Neural progenitor cell (in vitro differentiated cells): ENCODE data around the gene OGFOD3. TPM values are rescaled to one million over a fixed set of nuclear protein-coding genes. Genes with fewer than 3 reads are reported as not detected.

Experiments
- DNase-seq: peaks from one replicate; pipeline ENCODE4 v3.0.0-alpha.2; 2016; ENCODE audit warnings: low spot score
- H2AFZ ChIP-seq: fragments of 200-600 bp; sonication (generic); replicated peaks from 2 replicates; pipeline ENCODE4 v1.6.1; 2016; ENCODE audit warnings: antibody characterized with exemption
- H3F3A ChIP-seq: fragments of 200-600 bp; sonication (generic); 2 replicates; pipeline ENCODE4 v1.6.1; 2016; ENCODE audit warnings: antibody characterized with exemption, low read depth
- H3K27ac ChIP-seq: fragments of 200-600 bp; sonication (generic); 2 replicates; pipeline ENCODE4 v1.5.1; 2016; ENCODE audit warnings: mild to moderate bottlenecking
- H3K27me3 ChIP-seq: fragments of 200-600 bp; sonication (generic); 2 replicates; pipeline ENCODE4 v1.6.1; 2016; ENCODE audit warnings: mild to moderate bottlenecking, moderate library complexity
- H3K36me3 ChIP-seq: fragments of 200-600 bp; sonication (generic); 2 replicates; pipeline ENCODE4 v1.5.1; 2016
- H3K4me1 ChIP-seq: fragments of 200-600 bp; sonication (generic); 2 replicates; pipeline ENCODE4 v1.6.1; 2016; ENCODE audit warnings: mixed run types
- H3K4me2 ChIP-seq: fragments of 200-600 bp; sonication (generic); 2 replicates; pipeline ENCODE4 v1.6.1; 2016
- H3K4me3 ChIP-seq: fragments of 200-600 bp; sonication (generic); 2 replicates; pipeline ENCODE4 v1.5.1; 2016
- H3K79me2 ChIP-seq: fragments of 200-600 bp; sonication (generic); 2 replicates; pipeline ENCODE4 v1.6.1; 2016; ENCODE audit warnings: low read depth
- H3K9ac ChIP-seq: fragments of 200-600 bp; sonication (generic); 2 replicates; pipeline ENCODE4 v1.6.1; 2016
- H3K9me3 ChIP-seq: fragments of 200-600 bp; sonication (generic); 2 replicates; pipeline ENCODE4 v1.5.1; 2016; ENCODE audit warnings: low read depth
- H4K20me1 ChIP-seq: fragments of 200-600 bp; sonication (generic); 2 replicates; pipeline ENCODE4 v1.6.1; 2016; ENCODE audit warnings: low read depth
- H3K27ac Mint-ChIP-seq: 3 replicates; pipeline ENCODE4 v1.8.0; 2021; ENCODE audit warnings: mixed read lengths
- H3K27me3 Mint-ChIP-seq: 2 replicates; pipeline ENCODE4 v1.8.0; 2022; ENCODE audit warnings: low read depth, mild to moderate bottlenecking, inconsistent platforms, moderate library complexity, mixed read lengths; ENCODE audit not compliant: insufficient read depth
- H3K36me3 Mint-ChIP-seq: 3 replicates; pipeline ENCODE4 v1.8.0; 2021; ENCODE audit warnings: mixed read lengths
- H3K4me1 Mint-ChIP-seq: 3 replicates; pipeline ENCODE4 v1.8.0; 2021; ENCODE audit warnings: mixed read lengths
- H3K4me3 Mint-ChIP-seq: 3 replicates; pipeline ENCODE4 v1.8.0; 2021; ENCODE audit warnings: mild to moderate bottlenecking, moderate library complexity, mixed read lengths
- H3K9me3 Mint-ChIP-seq: 3 replicates; pipeline ENCODE4 v1.8.0; 2020; ENCODE audit warnings: mixed read lengths
- CTCF ChIP-seq: fragments of 200-600 bp; sonication (generic); IDR thresholded peaks from 2 replicates; pipeline ENCODE4 v1.5.1; 2017; ENCODE audit warnings: antibody characterized with exemption, mild to moderate bottlenecking
- EZH2 ChIP-seq: fragments of 200-600 bp; sonication (generic); IDR thresholded peaks from 2 replicates; pipeline ENCODE4 v1.6.1; 2017; ENCODE audit warnings: antibody characterized with exemption, mild to moderate bottlenecking, moderate library complexity
- EZH2phosphoT487 ChIP-seq: fragments of 200-600 bp; sonication (generic); IDR thresholded peaks from 2 replicates; pipeline ENCODE4 v1.6.1; 2017; ENCODE audit warnings: antibody characterized with exemption
- total RNA-seq: library from RNA; depleted of rRNA; stranded (reverse); fragments of >200 nt; gene quantifications from 2 replicates; pipeline ENCODE4 v1.2.3, GENCODE V29; 2015; ENCODE audit warnings: low replicate concordance

OGFOD3 gene
- total RNA-seq, 1 donor from 2014 or later = 26.8 TPM

- H4K20me1 ChIP-seq = no peaks in the 10 kb centered on the region
- H3K36me3 ChIP-seq = no peaks in the 10 kb centered on the region
- peaks cover 22% of the 10 kb centered on the region for H3F3A ChIP-seq
- no peaks in the 10 kb centered on the region for H3K79me2 ChIP-seq
- Mint-ChIP-seq H3K27ac (no peak overlapping the region), H3K36me3 (no peaks in the 10 kb centered on the region), H3K4me1 (peaks cover 39% of the 10 kb centered on the region), H3K27me3 (peaks cover 6% of the 10 kb centered on the region), H3K4me3 (peak overlapping the region; percentile 79), H3K9me3 (peaks cover 3% of the 10 kb centered on the region)
- H3K27ac ChIP-seq = no peak overlapping the region
- H3K9me3 ChIP-seq = no peaks in the 10 kb centered on the region
- peak overlapping the region; percentile 65 for H2AFZ ChIP-seq
- H3K4me3 ChIP-seq = peak overlapping the region; percentile 48
- DNase-seq = peak; percentile 38
- no peak for TF ChIP-seq EZH2phosphoT487
- peak; percentile 33 for TF ChIP-seq EZH2
- H3K9ac ChIP-seq = no peak overlapping the region
- H3K27me3 ChIP-seq = peaks cover 47% of the 10 kb centered on the region
- H3K4me2 ChIP-seq = peak overlapping the region; percentile 94
- H3K4me1 ChIP-seq = peaks cover 11% of the 10 kb centered on the region
These were observed 45.9 kb downstream of the OGFOD3 start for GRCh38 chr17:82372249-82373071.

GRCh38 chr17:82371333-82372248 is 46.8 kb downstream of the OGFOD3 start, which contains the start of gene UTS2R:
TSS of gene UTS2R (plus strand) at chr17:82371765. CDS start at chr17:82374325, 2,560 bp downstream.
- no peak within 1 kb of the TSS for H3K27ac Mint-ChIP-seq
- TF ChIP-seq EZH2 (peak; percentile 67), EZH2phosphoT487 (peak; percentile 51), CTCF (no peak)
- peak within 1 kb of the TSS; percentile 48 for H3K4me3 ChIP-seq
- H3K4me3 Mint-ChIP-seq = peak within 1 kb of the TSS; percentile 79
- H3K36me3 ChIP-seq = no peaks in the 10 kb centered on the region
- peaks cover 47% of the 10 kb centered on the region for H3K27me3 ChIP-seq
- no peaks in the 10 kb centered on the region for H3K79me2 ChIP-seq
- peaks cover 6% of the 10 kb centered on the region for H3K27me3 Mint-ChIP-seq
- H3F3A ChIP-seq = peaks cover 22% of the 10 kb centered on the region
- H3K4me1 Mint-ChIP-seq = peaks cover 41% of the 10 kb centered on the region
- H3K9me3 ChIP-seq = no peaks in the 10 kb centered on the region
- H3K4me2 ChIP-seq = peak within 1 kb of the TSS; percentile 94
- peak; percentile 81 for DNase-seq
- H3K4me1 ChIP-seq = peaks cover 15% of the 10 kb centered on the region
- H3K9ac ChIP-seq = no peak within 1 kb of the TSS
- H3K27ac ChIP-seq = no peak within 1 kb of the TSS
- H2AFZ ChIP-seq = peak within 1 kb of the TSS; percentile 65
- H3K9me3 Mint-ChIP-seq = peaks cover 3% of the 10 kb centered on the region
- H3K36me3 Mint-ChIP-seq = no peaks in the 10 kb centered on the region
- H4K20me1 ChIP-seq = no peaks in the 10 kb centered on the region

- H3K4me1 Mint-ChIP-seq = peaks cover 37% of the 10 kb centered on the region
- Histone ChIP-seq H3K27me3 (peaks cover 47% of the 10 kb centered on the region), H3K4me1 (peaks cover 21% of the 10 kb centered on the region), H3K9me3 (no peaks in the 10 kb centered on the region), H3K9ac (no peak overlapping the region), H3K4me2 (peak overlapping the region; percentile 94), H3K79me2 (no peaks in the 10 kb centered on the region), H3K27ac (no peak overlapping the region), H3F3A (peaks cover 22% of the 10 kb centered on the region), H2AFZ (peak overlapping the region; percentile 65), H3K4me3 (peak overlapping the region; percentile 48), H3K36me3 (no peaks in the 10 kb centered on the region), H4K20me1 (no peaks in the 10 kb centered on the region)
- no peaks in the 10 kb centered on the region for H3K36me3 Mint-ChIP-seq
- H3K27ac Mint-ChIP-seq = no peak overlapping the region
- DNase-seq = no peak
- TF ChIP-seq EZH2 (no peak), EZH2phosphoT487 (no peak), CTCF (no peak)
- peak overlapping the region; percentile 71 for H3K4me3 Mint-ChIP-seq
- H3K9me3 Mint-ChIP-seq = peaks cover 3% of the 10 kb centered on the region
- H3K27me3 Mint-ChIP-seq = peaks cover 6% of the 10 kb centered on the region
These were observed 47.7 kb downstream of the OGFOD3 start for GRCh38 chr17:82370471-82371332.
